ENCODE measurements around the gene ANOS1. TPM values are rescaled to one million over a fixed set of nuclear protein-coding genes. Genes with fewer than 3 reads are reported as not detected.

The ANOS1 gene
- total RNA-seq, 1 experiment from 2014 or later, result 0.91 TPM

DNA sequence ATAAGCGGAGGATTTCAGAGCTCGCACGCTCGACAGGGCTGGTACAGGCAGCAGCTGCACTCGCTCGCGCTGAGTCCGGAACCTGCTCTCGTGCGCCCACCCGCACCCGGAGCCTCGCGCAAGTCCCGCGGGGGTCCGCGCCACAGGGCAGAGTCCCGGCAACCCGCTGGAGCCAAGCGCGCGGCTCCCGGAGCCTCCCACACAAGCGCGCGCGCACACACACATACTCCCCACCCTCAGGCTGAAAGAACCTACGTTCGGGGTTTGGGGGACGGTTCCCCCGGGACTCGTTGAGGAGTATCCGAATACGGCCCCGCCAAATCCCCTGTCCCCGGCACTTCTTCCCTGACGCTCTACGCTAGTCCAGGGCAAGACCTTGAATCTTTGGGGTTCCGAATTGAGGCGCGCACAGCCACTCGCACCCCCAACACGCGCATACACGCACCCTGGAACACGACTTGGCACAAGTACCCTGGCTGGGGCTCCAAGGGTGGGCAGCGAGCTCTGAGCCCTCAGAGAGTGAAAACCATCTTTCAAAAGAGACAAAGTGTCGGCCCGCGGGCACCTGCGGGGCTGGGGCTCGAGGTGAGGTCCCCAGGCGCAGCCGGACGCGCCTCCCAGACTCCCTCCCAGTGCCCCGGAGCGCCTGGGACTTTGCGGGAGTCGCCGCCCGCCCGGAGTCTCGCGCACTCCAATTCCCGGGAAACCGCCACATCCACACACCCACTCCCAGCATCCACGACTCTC is 952 bp downstream of the ANOS1 start:
- H3K4me1 Mint-ChIP-seq (ENCODE audit: low read depth, unreplicated experiment), result no peaks in the 10 kb centered on the region
- CTCF ChIA-PET, result no interaction called here

DNA sequence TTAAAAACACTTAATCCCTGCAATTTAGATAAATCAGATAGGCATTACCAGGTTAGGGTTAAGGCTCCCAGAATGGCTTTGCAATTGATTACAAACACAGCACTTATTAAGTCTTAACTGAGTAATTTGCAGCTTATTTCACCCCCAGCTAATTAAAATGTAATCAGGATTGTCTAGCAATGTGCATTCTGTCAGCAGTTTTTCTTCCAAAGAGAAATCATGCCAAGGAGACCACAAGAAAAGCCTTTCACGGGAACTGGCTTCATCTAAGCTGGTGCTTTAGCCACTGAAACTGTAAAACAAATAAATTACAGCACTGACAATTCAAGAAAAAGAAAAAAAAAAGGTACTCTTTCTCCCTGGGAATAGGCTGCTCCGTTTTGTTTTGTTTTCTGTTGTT is 2.1 kb downstream of the ANOS1 start:
- Histone ChIP-seq H3K27me3 (replicated peaks; ENCODE audit: control insufficient read depth, insufficient read depth, low read length) (no peaks in the 10 kb centered on the region), H3K36me3 (ENCODE audit: control insufficient read depth, insufficient read depth, low read length) (no peaks in the 10 kb centered on the region), H3K4me1 (no peaks in the 10 kb centered on the region), H3K9me3 (no peaks in the 10 kb centered on the region), H3K4me3 (ENCODE audit: low read depth, low read length) (no peak overlapping the region)
- Mint-ChIP-seq H3K4me3 (ENCODE audit: unreplicated experiment) (no peak overlapping the region), H3K9me3 (ENCODE audit: unreplicated experiment) (no peaks in the 10 kb centered on the region), H3K27ac (ENCODE audit: unreplicated experiment) (no peak overlapping the region), H3K36me3 (ENCODE audit: insufficient read depth, unreplicated experiment) (no peaks in the 10 kb centered on the region), H3K4me1 (ENCODE audit: low read depth, unreplicated experiment) (no peaks in the 10 kb centered on the region), H3K27me3 (ENCODE audit: insufficient read depth, unreplicated experiment) (peaks cover 7% of the 10 kb centered on the region)
- intact Hi-C loops (cut with micrococcal nuclease; ENCODE audit: unreplicated experiment), result no loop called here
- POLR2A ChIA-PET, result no interaction called here
- BruUV-seq (replicated peaks), result no TSS peak
- CTCF ChIA-PET, result no interaction called here
- TF ChIP-seq, protein P1, sequence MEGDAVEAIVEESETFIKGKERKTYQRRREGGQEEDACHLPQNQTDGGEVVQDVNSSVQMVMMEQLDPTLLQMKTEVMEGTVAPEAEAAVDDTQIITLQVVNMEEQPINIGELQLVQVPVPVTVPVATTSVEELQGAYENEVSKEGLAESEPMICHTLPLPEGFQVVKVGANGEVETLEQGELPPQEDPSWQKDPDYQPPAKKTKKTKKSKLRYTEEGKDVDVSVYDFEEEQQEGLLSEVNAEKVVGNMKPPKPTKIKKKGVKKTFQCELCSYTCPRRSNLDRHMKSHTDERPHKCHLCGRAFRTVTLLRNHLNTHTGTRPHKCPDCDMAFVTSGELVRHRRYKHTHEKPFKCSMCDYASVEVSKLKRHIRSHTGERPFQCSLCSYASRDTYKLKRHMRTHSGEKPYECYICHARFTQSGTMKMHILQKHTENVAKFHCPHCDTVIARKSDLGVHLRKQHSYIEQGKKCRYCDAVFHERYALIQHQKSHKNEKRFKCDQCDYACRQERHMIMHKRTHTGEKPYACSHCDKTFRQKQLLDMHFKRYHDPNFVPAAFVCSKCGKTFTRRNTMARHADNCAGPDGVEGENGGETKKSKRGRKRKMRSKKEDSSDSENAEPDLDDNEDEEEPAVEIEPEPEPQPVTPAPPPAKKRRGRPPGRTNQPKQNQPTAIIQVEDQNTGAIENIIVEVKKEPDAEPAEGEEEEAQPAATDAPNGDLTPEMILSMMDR (IDR thresholded peaks at IDR 0.05; ENCODE audit: insufficient read depth in 1 of 2, low read depth in 1 of 2, low read length in 1 of 2, severe bottlenecking in 1 of 2, unreplicated experiment in 1 of 2), result no peak
- no peak for DNase-seq

More for the DNA sequence above, 952 bp downstream of the ANOS1 start:
- no peaks in the 10 kb centered on the region for H3K9me3 Mint-ChIP-seq (ENCODE audit: unreplicated experiment)
- intact Hi-C loops (cut with micrococcal nuclease; ENCODE audit: unreplicated experiment), result no loop called here
- Histone ChIP-seq H3K9me3 (no peaks in the 10 kb centered on the region), H3K36me3 (ENCODE audit: control insufficient read depth, insufficient read depth, low read length) (no peaks in the 10 kb centered on the region), H3K4me3 (ENCODE audit: low read depth, low read length) (peak overlapping the region; percentile 46), H3K27me3 (replicated peaks; ENCODE audit: control insufficient read depth, insufficient read depth, low read length) (no peaks in the 10 kb centered on the region), H3K4me1 (no peaks in the 10 kb centered on the region)
- DNase-seq, result no peak
- H3K4me3 Mint-ChIP-seq (ENCODE audit: unreplicated experiment), result peak overlapping the region; percentile 37
- no TSS peak for BruUV-seq (replicated peaks)
- H3K27me3 Mint-ChIP-seq (ENCODE audit: insufficient read depth, unreplicated experiment), result peaks cover 7% of the 10 kb centered on the region
- no peaks in the 10 kb centered on the region for H3K36me3 Mint-ChIP-seq (ENCODE audit: insufficient read depth, unreplicated experiment)
- POLR2A ChIA-PET, result no interaction called here
- H3K27ac Mint-ChIP-seq (ENCODE audit: unreplicated experiment), result no peak overlapping the region
- TF ChIP-seq, protein P1 (IDR thresholded peaks at IDR 0.05; ENCODE audit: insufficient read depth in 1 of 2, low read depth in 1 of 2, low read length in 1 of 2, severe bottlenecking in 1 of 2, unreplicated experiment in 1 of 2), result no peak

DNA sequence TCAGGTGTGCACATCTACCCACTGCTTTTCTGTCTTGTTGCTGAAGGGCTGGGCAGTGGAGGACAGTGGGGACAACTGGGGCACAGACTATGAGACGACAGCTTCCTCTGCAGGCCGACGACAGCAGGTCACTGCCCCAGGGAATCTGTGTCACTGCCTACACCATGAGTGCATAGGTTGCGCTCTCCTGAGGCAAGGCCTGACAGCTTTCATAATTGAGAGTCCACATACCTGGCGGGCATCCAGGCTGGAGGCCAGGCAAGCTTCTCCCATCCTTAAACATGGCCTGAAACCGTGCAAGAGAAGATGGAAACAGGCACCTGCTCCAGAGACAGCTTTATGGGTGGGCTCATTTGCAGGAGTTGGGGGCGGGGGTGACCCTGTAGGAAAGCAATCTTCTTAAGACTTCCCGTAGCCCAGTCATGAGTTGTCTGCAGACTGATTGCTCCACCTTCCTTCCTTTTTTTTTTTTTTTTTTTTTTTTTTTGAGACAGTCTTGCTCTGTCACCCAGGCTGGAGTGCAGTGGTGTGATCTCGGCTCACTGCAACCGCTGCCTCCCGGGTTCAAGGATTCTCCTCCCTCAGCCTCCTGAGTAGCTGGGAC is 2.9 kb downstream of the ANOS1 start:
- Mint-ChIP-seq H3K4me1 (ENCODE audit: low read depth, unreplicated experiment) (no peaks in the 10 kb centered on the region), H3K27ac (ENCODE audit: unreplicated experiment) (no peak overlapping the region), H3K4me3 (ENCODE audit: unreplicated experiment) (no peak overlapping the region), H3K9me3 (ENCODE audit: unreplicated experiment) (no peaks in the 10 kb centered on the region), H3K27me3 (ENCODE audit: insufficient read depth, unreplicated experiment) (peaks cover 7% of the 10 kb centered on the region), H3K36me3 (ENCODE audit: insufficient read depth, unreplicated experiment) (no peaks in the 10 kb centered on the region)
- BruUV-seq (replicated peaks), result no TSS peak
- Histone ChIP-seq H3K4me1 (no peaks in the 10 kb centered on the region), H3K4me3 (ENCODE audit: low read depth, low read length) (no peak overlapping the region), H3K36me3 (ENCODE audit: control insufficient read depth, insufficient read depth, low read length) (no peaks in the 10 kb centered on the region), H3K27me3 (replicated peaks; ENCODE audit: control insufficient read depth, insufficient read depth, low read length) (no peaks in the 10 kb centered on the region), H3K9me3 (no peaks in the 10 kb centered on the region)
- DNase-seq, result no peak
- POLR2A ChIA-PET, result no interaction called here
- intact Hi-C loops (cut with micrococcal nuclease; ENCODE audit: unreplicated experiment), result no loop called here
- TF ChIP-seq, protein P1 (IDR thresholded peaks at IDR 0.05; ENCODE audit: insufficient read depth in 1 of 2, low read depth in 1 of 2, low read length in 1 of 2, severe bottlenecking in 1 of 2, unreplicated experiment in 1 of 2), result no peak
- CTCF ChIA-PET, result no interaction called here
